OCI-M2 (cell line): ENCODE measurements around the gene ZFYVE21.
"Not testable (repeated sequence)": the region's sequence is repeated elsewhere in the genome, so short reads cannot be mapped to it uniquely, and the experiment has no call there.

Experiments
- DNase-seq: peaks from one replicate; lab custom pipeline; 2025; ENCODE audit not compliant: unreplicated experiment; lab: John Stamatoyannopoulos, UW

Gene ZFYVE21

GRCh38 chr14:103762036-103762435 lies 46.4 kb downstream of the ZFYVE21 start:
- no peak for DNase-seq

DNA sequence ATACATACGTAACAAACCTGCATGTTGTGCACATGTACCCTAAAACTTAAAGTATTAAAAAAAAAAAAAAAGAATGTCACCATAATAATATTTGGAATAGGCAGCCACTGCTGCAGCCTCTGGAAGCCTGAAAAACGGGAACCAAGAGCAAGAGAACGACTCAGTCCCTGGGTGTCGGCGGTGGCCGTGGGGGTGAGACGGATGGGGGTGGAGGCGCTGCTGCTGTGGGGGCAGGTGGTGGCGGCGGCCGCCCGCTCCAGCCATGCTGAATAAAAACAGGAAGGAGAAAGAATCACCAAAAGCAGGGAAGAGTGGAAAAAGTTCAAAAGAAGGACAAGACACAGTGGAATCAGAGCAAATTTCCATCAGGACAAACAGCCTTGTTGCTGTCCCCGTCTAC lies 46.9 kb downstream of the ZFYVE21 start:
- no peak for DNase-seq

DNA sequence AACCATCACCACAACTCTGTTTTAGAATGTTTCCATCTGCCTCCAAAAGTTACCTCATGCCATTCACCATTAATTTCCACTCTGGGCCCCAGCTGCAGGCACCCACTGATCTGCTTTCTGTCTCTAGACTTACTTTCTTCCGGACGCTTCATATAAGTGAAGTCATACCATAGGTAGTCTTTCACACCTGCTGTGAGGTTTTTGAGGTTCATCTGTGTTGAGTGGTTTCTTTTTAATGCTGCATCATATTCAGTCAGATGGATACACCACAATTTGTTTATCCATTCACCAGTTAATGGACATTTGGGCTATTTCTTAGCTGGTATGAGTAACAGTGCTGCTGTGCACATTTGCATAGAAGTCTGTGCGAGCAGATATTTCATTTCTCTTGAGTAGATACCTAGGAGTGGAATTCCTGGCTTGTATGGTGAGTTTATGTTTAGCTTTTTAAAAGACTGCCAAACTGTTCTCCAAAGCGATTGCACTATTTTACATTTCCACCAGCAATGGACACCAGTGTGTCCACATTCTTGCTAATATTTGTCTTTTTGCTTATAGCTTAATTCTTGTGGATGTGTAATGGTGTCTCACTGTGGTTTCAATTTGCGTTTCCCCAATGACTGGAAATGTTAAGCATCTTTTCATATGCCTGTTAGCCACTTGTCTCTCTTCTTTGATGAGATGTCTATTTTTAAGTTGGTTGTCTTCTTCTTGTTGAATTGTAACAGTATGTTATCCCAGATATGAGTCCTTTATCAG lies 48.3 kb downstream of the ZFYVE21 start:
- no peak for DNase-seq

GRCh38 chr14:103765526-103765925 lies 49.9 kb downstream of the ZFYVE21 start:
- DNase-seq, result no peak

- no peak for DNase-seq
Observed at GRCh38 chr14:103767336-103767894, 51.8 kb downstream of the ZFYVE21 start.

DNA sequence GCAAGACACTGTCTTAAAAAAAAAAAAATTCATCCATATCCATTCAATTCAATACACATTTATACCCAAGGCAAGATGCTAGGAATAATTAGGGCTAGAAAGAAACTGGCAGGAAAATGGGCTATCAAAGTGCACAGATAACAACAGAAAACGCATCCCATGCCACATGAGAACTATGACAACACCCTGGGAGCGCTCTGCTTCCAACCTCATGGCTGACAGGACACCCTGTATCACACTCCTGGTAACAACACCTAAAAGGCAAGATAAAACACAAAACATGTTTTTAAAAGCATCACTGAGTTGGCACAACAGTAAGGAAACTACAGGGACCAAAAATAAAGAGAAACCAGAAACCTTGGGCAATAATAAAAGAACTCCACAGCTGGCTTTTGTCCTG lies 54.9 kb downstream of the ZFYVE21 start:
- DNase-seq, result no peak

DNA sequence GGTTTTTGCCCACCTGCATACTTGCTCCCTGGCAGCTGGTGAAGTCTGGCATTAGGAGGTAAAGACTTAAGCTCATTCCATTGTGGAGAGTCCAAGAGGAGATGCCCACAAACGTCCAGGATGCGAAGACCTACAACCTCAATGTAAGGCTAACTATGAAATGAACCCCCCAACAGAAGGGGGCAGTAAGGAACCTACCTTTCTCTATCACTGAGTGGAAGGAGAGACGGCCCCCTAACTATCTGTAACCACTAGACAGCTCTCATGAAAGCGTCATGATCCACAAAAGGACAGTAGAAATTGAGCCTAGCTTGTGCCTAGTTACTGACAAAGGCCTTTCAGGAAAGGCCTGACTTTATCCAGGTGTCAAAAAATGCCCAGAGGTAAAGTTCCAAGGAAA lies 55.3 kb downstream of the ZFYVE21 start:
- no peak for DNase-seq

DNA sequence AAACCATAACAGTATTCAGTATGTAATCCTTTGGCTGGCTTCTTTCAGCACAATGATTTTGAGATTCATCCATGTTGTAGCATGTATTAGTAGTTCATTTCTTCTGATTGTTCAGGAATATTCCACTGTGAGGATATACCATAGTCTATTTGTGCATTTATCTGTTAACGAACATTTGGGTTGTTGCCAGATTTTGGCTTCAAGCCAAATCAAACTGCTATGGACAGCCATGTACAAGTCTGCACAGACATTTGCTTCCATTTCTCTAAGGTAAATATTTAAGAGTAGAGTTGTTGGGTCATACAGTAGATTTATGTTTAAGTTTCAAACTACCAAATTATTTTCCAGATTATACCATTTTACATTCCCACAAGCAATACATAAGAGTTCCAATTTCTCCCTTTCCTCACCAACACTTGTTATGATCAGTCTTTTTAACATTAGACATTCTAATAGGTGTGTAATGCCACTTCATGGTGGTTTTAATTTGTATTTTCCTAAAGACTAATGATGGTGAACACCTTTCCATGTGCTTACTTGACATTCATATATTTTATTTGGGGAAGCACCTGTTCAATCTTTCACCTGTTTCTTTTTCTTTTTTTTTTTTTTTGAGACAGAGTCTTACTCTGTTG lies 56.6 kb downstream of the ZFYVE21 start:
- DNase-seq, result no peak

DNA sequence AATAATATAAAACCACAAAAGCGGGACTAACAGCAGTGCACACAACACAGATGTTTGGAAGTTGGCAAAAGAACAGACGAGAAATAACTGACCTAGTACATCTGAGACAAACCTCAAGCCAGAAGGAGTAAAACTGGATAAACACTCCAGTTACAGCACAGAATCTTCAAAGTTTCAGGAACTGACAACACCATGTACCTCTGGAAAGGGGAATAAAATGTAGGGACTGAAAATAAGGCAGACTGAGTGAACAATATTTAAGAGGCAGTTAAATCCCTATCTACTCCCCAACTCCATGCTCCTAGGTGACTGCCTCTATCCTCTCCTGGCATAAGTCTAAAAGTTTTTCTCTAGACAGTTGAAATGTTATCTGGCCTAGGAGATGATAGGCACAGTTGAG lies 57.9 kb downstream of the ZFYVE21 start:
- no peak for DNase-seq

- no peak for DNase-seq
Observed at GRCh38 chr14:103775506-103775905, 59.9 kb downstream of the ZFYVE21 start.

DNA sequence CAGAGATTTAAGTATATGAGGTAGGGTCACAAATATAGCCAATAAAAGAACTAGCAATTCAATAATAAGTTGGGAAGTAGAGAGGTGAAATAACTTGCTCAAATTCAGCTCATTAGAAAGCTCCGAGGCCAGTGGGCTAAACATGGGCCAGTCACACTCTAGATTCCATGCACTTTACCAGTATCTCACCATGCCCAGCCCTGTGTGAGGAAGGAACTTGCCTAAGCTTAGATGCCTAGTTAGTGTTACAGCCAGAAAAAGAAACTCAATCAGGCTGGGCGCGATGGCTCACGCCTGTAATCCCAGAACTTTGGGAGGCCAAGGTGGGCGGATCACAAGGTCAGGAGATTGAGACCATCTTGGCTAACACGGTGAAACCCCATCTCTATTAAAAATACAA lies 60.7 kb downstream of the ZFYVE21 start:
- not testable (repeated sequence) for DNase-seq

DNA sequence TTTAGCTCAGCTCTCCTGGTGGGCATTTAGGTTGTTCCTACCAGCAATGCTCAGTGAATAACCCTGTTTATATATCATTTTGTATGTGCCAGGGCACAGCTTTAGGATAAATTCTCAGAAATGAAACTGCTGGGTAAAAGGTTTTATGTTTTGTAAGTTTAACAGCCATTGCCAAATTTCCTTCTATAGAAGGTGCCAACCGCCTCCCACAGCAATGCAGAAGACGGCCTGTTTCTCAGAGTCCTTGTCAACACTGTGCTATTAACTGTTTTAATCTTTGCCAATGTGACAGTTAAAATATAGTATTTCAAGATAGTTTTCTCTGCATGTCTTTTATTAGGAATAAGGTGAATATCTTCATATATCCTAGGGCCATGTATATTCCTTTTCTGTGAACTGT lies 66.8 kb downstream of the ZFYVE21 start:
- no peak for DNase-seq
